SK-N-SH treated with all-trans-retinoic acid at 6 μM for 48 hours (cell line): Measurements from ENCODE around the gene TXLNA.

Source experiments
- BACH2 ChIP-seq: fragments of 250-450 bp; sonication (Bioruptor Pico); IDR thresholded peaks from 2 replicates; pipeline ENCODE4 v1.9.0; 2021; ENCODE audit warnings: mild to moderate bottlenecking, borderline replicate concordance
- GLIS3 ChIP-seq: fragments of 250-450 bp; sonication (Bioruptor Pico); IDR thresholded peaks from 2 replicates; pipeline ENCODE4 v1.5.0; 2020; ENCODE audit warnings: mild to moderate bottlenecking, moderate library complexity
- TF ChIP-seq, protein P1 (sequence below): fragments of 250-450 bp; sonication (Bioruptor Pico); IDR thresholded peaks from 2 replicates; pipeline ENCODE4 v1.8.0; 2020; ENCODE audit warnings: mild to moderate bottlenecking, moderate library complexity, borderline replicate concordance
- TF ChIP-seq, protein P2 (sequence below): fragments of 250-450 bp; sonication (Bioruptor Pico); IDR thresholded peaks from 2 replicates; pipeline ENCODE4 v1.8.0; 2021; ENCODE audit warnings: low read depth, mild to moderate bottlenecking, moderate library complexity, borderline replicate concordance

DNA sequence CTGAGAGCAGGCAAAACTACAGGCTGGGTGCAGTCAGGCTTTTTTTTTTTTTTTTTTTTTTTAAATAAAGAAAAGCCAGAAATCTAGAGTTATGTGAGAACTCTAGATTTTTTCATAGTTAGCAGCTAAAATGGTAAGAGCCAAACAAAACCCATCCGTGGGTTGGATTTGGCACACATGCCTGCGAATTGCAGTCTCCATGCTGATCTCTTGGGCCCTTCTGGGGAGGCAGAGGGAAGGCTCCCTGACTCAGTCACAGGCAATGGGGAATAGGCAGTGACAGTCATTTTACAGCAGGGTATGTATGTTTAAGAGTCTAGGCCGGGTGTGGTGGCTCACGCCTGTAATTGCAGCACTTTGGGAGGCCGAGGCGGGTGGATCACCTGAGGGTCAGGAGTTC is 2.6 kb downstream of the TXLNA start:
- TF ChIP-seq, protein P1, sequence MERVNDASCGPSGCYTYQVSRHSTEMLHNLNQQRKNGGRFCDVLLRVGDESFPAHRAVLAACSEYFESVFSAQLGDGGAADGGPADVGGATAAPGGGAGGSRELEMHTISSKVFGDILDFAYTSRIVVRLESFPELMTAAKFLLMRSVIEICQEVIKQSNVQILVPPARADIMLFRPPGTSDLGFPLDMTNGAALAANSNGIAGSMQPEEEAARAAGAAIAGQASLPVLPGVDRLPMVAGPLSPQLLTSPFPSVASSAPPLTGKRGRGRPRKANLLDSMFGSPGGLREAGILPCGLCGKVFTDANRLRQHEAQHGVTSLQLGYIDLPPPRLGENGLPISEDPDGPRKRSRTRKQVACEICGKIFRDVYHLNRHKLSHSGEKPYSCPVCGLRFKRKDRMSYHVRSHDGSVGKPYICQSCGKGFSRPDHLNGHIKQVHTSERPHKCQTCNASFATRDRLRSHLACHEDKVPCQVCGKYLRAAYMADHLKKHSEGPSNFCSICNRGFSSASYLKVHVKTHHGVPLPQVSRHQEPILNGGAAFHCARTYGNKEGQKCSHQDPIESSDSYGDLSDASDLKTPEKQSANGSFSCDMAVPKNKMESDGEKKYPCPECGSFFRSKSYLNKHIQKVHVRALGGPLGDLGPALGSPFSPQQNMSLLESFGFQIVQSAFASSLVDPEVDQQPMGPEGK (CRISPR knock-in tag): no peak
- no peak for TF ChIP-seq GLIS3
- TF ChIP-seq BACH2 (CRISPR knock-in tag): no peak
- TF ChIP-seq, protein P2, sequence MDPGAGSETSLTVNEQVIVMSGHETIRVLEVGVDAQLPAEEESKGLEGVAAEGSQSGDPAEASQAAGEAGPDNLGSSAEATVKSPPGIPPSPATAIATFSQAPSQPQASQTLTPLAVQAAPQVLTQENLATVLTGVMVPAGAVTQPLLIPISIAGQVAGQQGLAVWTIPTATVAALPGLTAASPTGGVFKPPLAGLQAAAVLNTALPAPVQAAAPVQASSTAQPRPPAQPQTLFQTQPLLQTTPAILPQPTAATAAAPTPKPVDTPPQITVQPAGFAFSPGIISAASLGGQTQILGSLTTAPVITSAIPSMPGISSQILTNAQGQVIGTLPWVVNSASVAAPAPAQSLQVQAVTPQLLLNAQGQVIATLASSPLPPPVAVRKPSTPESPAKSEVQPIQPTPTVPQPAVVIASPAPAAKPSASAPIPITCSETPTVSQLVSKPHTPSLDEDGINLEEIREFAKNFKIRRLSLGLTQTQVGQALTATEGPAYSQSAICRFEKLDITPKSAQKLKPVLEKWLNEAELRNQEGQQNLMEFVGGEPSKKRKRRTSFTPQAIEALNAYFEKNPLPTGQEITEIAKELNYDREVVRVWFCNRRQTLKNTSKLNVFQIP: no peak
